H1 (cell line): ENCODE measurements around the gene VGLL4. TPM values are rescaled to one million over a fixed set of nuclear protein-coding genes. Genes with fewer than 3 reads are reported as not detected.

Experiments
- CTCF ChIA-PET: fragments of 300-600 bp; sonication (Branson Sonifier 250); formaldehyde crosslinking; loops from one replicate; lab custom pipeline; 2021; ENCODE audit not compliant: partially characterized antibody; lab: Charles Lee
- POLR2A ChIA-PET: fragments of 300-600 bp; sonication (Branson Sonifier 250); formaldehyde crosslinking; loops from one replicate; lab custom pipeline; 2021; ENCODE audit warnings: inconsistent platforms; ENCODE audit not compliant: partially characterized antibody; lab: Charles Lee
- DNase-seq, 2 experiments: peaks; one replicate each; pipeline versions ENCODE4 v3.0.0 to v3.0.0-alpha.2; 2010 to 2022; ENCODE audit warnings: low spot score in 2 of 2, low read depth in 1 of 2, mixed read lengths in 1 of 2
- FAIRE-seq: peaks from 2 replicates; lab custom pipeline; 2011; peaks lifted over from hg19 to GRCh38; lab: Jason Lieb, UNC
- H2AFZ ChIP-seq: 2 replicates; pipeline ENCODE4 v1.8.1; 2012; ENCODE audit warnings: low read length, inconsistent platforms
- H2AK5ac ChIP-seq: 2 replicates; pipeline ENCODE4 v1.6.1; 2013; ENCODE audit warnings: low read depth, low read length
- H2BK120ac ChIP-seq: replicated peaks from 2 replicates; pipeline ENCODE3; 2013; ENCODE audit warnings: low read depth, low read length, inconsistent platforms
- H2BK12ac ChIP-seq: 2 replicates; pipeline ENCODE4 v1.6.1; 2013; ENCODE audit warnings: low read depth, low read length
- H2BK15ac ChIP-seq: 2 replicates; pipeline ENCODE4 v1.6.1; 2013; ENCODE audit warnings: low read length
- H2BK20ac ChIP-seq: 2 replicates; pipeline ENCODE4 v1.6.1; 2013; ENCODE audit warnings: low read length
- H2BK5ac ChIP-seq: 2 replicates; pipeline ENCODE4 v1.6.1; 2013; ENCODE audit warnings: low read depth, low read length
- H3K14ac ChIP-seq: 2 replicates; pipeline ENCODE4 v1.6.1; 2013; ENCODE audit warnings: inconsistent platforms; ENCODE audit not compliant: insufficient read length
- H3K18ac ChIP-seq: 2 replicates; pipeline ENCODE4 v1.6.1; 2013; ENCODE audit warnings: low read length; ENCODE audit errors: extremely low read depth
- H3K23ac ChIP-seq: 2 replicates; pipeline ENCODE4 v1.6.1; 2013; ENCODE audit warnings: inconsistent platforms; ENCODE audit not compliant: insufficient read length
- H3K23me2 ChIP-seq: 2 replicates; pipeline ENCODE4 v1.6.1; 2013; ENCODE audit warnings: low read depth, low read length
- H3K27ac ChIP-seq: 2 replicates; pipeline ENCODE4 v1.6.1; 2011; ENCODE audit warnings: low read depth, low read length, inconsistent platforms
- H3K27me3 ChIP-seq, 4 experiments: replicated peaks in 1 of 4; 1 replicate in 1 of 4; 2 replicates in 3 of 4; pipeline versions ENCODE4 v1.6.1 to v1.8.1; 2011 to 2013; ENCODE audit warnings: low read length in 3 of 4, mild to moderate bottlenecking in 3 of 4, inconsistent platforms in 2 of 4, mixed read lengths in 2 of 4, moderate library complexity in 1 of 4; ENCODE audit not compliant: control insufficient read depth in 3 of 4, insufficient read depth in 3 of 4; ENCODE audit errors: extremely low read depth in 1 of 4
- H3K36me3 ChIP-seq, 4 experiments: 2 replicates each; pipeline versions ENCODE4 v1.6.1 to v1.8.1; 2011 to 2013; ENCODE audit warnings: mild to moderate bottlenecking in 4 of 4, low read length in 3 of 4, moderate library complexity in 2 of 4, control low read depth in 1 of 4, inconsistent platforms in 1 of 4; ENCODE audit not compliant: insufficient read depth in 4 of 4, control insufficient read depth in 2 of 4
- H3K4ac ChIP-seq: replicated peaks from 2 replicates; pipeline ENCODE3; 2013; ENCODE audit warnings: low read length, low read depth, mixed read lengths, inconsistent platforms; ENCODE audit not compliant: insufficient read length
- H3K4me1 ChIP-seq, 4 experiments: replicated peaks in 1 of 4; 1 replicate in 1 of 4; 2 replicates in 3 of 4; pipeline versions ENCODE4 v1.6.1 to v1.8.1; 2011 to 2013; ENCODE audit warnings: low read length in 3 of 4, inconsistent platforms in 2 of 4, mixed read lengths in 1 of 4; ENCODE audit not compliant: insufficient read depth in 4 of 4, control insufficient read depth in 3 of 4
- H3K4me2 ChIP-seq, 2 experiments: 2 replicates each; pipeline versions ENCODE4 v1.6.1 to v1.8.1; 2011 to 2013; ENCODE audit warnings: low read depth in 2 of 2, low read length in 2 of 2, control low read depth in 1 of 2, inconsistent platforms in 1 of 2, mild to moderate bottlenecking in 1 of 2; ENCODE audit not compliant: insufficient read depth in 1 of 2
- H3K4me3 ChIP-seq, 4 experiments: fragments of 200-600, 300-600 bp in 1 of 4; sonication (generic), shearing (Covaris generic), sonication (Bioruptor Twin) in 1 of 4; 2 replicates each; pipeline versions ENCODE4 v1.5.1 to v1.8.1; 2011 to 2016; ENCODE audit warnings: low read length in 4 of 4, low read depth in 3 of 4, control low read depth in 2 of 4, inconsistent platforms in 2 of 4, mild to moderate bottlenecking in 2 of 4, mixed read lengths in 1 of 4, moderate library complexity in 1 of 4; ENCODE audit not compliant: insufficient read depth in 2 of 4; ENCODE audit errors: extremely low read depth in 1 of 4
- H3K56ac ChIP-seq: replicated peaks from 2 replicates; pipeline ENCODE3; 2013; ENCODE audit warnings: low read depth, mild to moderate bottlenecking, mixed read lengths, low read length, inconsistent platforms; ENCODE audit not compliant: insufficient read length
- H3K79me1 ChIP-seq: 2 replicates; pipeline ENCODE4 v1.6.1; 2013; ENCODE audit warnings: low read depth, low read length, control low read depth
- H3K79me2 ChIP-seq, 2 experiments: 2 replicates each; pipeline versions ENCODE4 v1.6.1 to v1.8.1; 2012 to 2013; ENCODE audit warnings: low read length in 2 of 2, mild to moderate bottlenecking in 2 of 2, inconsistent platforms in 1 of 2; ENCODE audit not compliant: insufficient read depth in 2 of 2, control insufficient read depth in 1 of 2
- H3K9ac ChIP-seq, 4 experiments: replicated peaks in 1 of 4; 1 replicate in 1 of 4; 2 replicates in 3 of 4; pipeline versions ENCODE4 v1.6.1 to v1.8.1; 2011 to 2013; ENCODE audit warnings: low read depth in 3 of 4, low read length in 3 of 4, control low read depth in 2 of 4, mild to moderate bottlenecking in 2 of 4, moderate library complexity in 2 of 4, inconsistent platforms in 1 of 4; ENCODE audit errors: extremely low read depth in 1 of 4
- H3K9me3 ChIP-seq, 2 experiments: 2 replicates each; pipeline versions ENCODE4 v1.6.1 to v1.8.1; 2012 to 2013; ENCODE audit warnings: mild to moderate bottlenecking in 2 of 2, moderate library complexity in 2 of 2, control low read depth in 1 of 2, inconsistent platforms in 1 of 2, low read depth in 1 of 2, low read length in 1 of 2, mixed read lengths in 1 of 2; ENCODE audit not compliant: insufficient read depth in 2 of 2
- H4K20me1 ChIP-seq, 2 experiments: replicated peaks in 1 of 2; 2 replicates each; pipeline versions ENCODE3 to v1.8.1; 2011 to 2013; ENCODE audit warnings: inconsistent platforms in 2 of 2, low read length in 2 of 2, mild to moderate bottlenecking in 1 of 2; ENCODE audit not compliant: insufficient read depth in 2 of 2, control insufficient read depth in 1 of 2
- H4K5ac ChIP-seq: 2 replicates; pipeline ENCODE4 v1.6.1; 2013; ENCODE audit warnings: low read length, low read depth, mixed read lengths, inconsistent platforms; ENCODE audit not compliant: insufficient read length
- H4K8ac ChIP-seq: 2 replicates; pipeline ENCODE4 v1.8.0; 2013; ENCODE audit warnings: mild to moderate bottlenecking, moderate library complexity, low read length, inconsistent platforms; ENCODE audit not compliant: insufficient read depth; ENCODE audit errors: extremely low read depth
- H4K91ac ChIP-seq: replicated peaks from 2 replicates; pipeline ENCODE3; 2013; ENCODE audit warnings: low read length, mixed read lengths, inconsistent platforms; ENCODE audit not compliant: insufficient read length
- CHD2 ChIP-seq: IDR thresholded peaks from 2 replicates; pipeline ENCODE4 v1.6.1; 2012; ENCODE audit warnings: low read length, improper control_type of control experiment
- FOSL1 ChIP-seq: IDR thresholded peaks from 2 replicates; pipeline ENCODE4 v1.6.1; 2011; ENCODE audit warnings: mild to moderate bottlenecking, low read depth, low read length, moderate library complexity; ENCODE audit not compliant: insufficient read depth
- HDAC6 ChIP-seq: IDR thresholded peaks from one replicate; pipeline ENCODE4 v1.7.1; 2012; ENCODE audit warnings: low read depth, mild to moderate bottlenecking, inconsistent platforms, low read length, moderate library complexity
- JUN ChIP-seq: IDR thresholded peaks from 2 replicates; pipeline ENCODE4 v1.6.1; 2011; ENCODE audit warnings: low read depth, mild to moderate bottlenecking, improper control_type of control experiment, low read length
- TAF7 ChIP-seq: optimal IDR thresholded peaks from 2 replicates; pipeline ENCODE3; 2011; ENCODE audit warnings: low read depth, mild to moderate bottlenecking, inconsistent platforms, low read length, moderate library complexity, borderline replicate concordance
- WGBS, 2 experiments: shearing (Covaris generic) in 1 of 2; methylation state at CpG; one replicate each; pipeline versions ENCODE4 v1.1.6 to v1.1.7; 2013 to 2015; ENCODE audit warnings: low lambda C conversion rate in 2 of 2, mixed read lengths in 2 of 2, inconsistent platforms in 1 of 2, low coverage in 1 of 2, missing lambda C conversion rate in 1 of 2; ENCODE audit not compliant: insufficient replicate concordance in 2 of 2, insufficient coverage in 1 of 2, insufficient read length in 1 of 2; ENCODE audit errors: extremely low coverage in 1 of 2, missing lambda C conversion rate in 1 of 2; 5-methylcytosine and 5-hydroxymethylcytosine counted together
- polyA plus RNA-seq, 7 experiments: library from polyadenylated mRNA; depleted of rRNA in 3 of 7; stranded (reverse) in 5 of 7; unstranded in 2 of 7; fragments of >200 nt in 5 of 7; fragments of 200-250 nt in 2 of 7; gene quantifications; 1 replicate in 5 of 7; 2 replicates in 1 of 7; 4 replicates in 1 of 7; pipeline versions ENCODE4 v1.2.1 to v1.2.3, GENCODE V29; 2011 to 2013; ENCODE audit warnings: missing spikeins in 2 of 7, mixed read lengths in 2 of 7
- total RNA-seq: library from RNA; stranded (reverse); fragmentation: NEBNext Ultra II Directional; extraction: Animal tissue kit (Norgen Biotek cat#: 25700); gene quantifications from 2 replicates; pipeline ENCODE4 v1.2.1, GENCODE V29; 2021

The VGLL4 gene
- total and polyA plus RNA-seq, 2 of the 8 experiments (the other 6 are each of a cell fraction or from before 2014, with no cell fraction given), result 45.1 to 50.0 TPM

DNA sequence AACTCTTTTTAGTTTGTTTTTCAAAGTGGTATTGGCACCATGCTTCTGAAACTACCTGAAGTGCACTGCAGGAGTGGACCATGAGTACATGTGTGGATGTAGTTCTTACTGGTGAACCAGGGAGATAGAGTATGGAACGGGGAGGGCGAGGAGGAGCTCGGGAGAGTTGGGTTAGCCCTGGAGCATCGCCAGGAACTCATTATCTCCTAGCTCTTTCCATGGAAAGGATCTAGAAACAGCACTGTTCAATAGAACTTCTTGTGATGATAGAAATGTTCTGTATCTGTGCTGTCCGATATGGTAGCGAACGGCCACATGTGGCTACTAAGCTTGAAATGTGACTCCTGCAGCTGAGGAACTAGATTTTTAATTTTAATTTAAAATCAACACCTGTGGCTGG is 47.3 kb downstream of the VGLL4 start:
- 89% methylated on average over 7 of the region's 7 CpGs; no CpG with 5 or more reads in 1 of the 2 experiments for WGBS, 2 experiments
- ChIA-PET POLR2A (no interaction called here), CTCF (interaction anchor here (0.9 to 1.1 kb wide), 2 partner anchors 10 to 140 kb away, joined by 3 to 5 read pairs; no protein-coding TSS in a partner anchor)
- Histone ChIP-seq H3K79me1 (peaks cover 15% of the 10 kb centered on the region; the same call in 1 of the 2 replicates), H3K4ac (no peak overlapping the region), H4K5ac (no peak overlapping the region), H4K91ac (no peak overlapping the region), H4K20me1 (peaks cover 10 to 15% of the 10 kb centered on the region in 2 experiments), H3K4me2 (no peak overlapping the region), H3K23me2 (no peaks in the 10 kb centered on the region), H2AFZ (no peak overlapping the region), H2BK12ac (no peak overlapping the region), H3K18ac (no peak overlapping the region), H3K9me3 (no peaks in the 10 kb centered on the region), H3K56ac (no peak overlapping the region), H3K27me3 (no peaks in the 10 kb centered on the region), H3K23ac (no peak overlapping the region), H3K4me3 (no peak overlapping the region), H3K14ac (no peak overlapping the region), H3K79me2 (peaks cover 6 to 68% of the 10 kb centered on the region in 2 experiments), H3K9ac (no peak overlapping the region), H2BK15ac (no peak overlapping the region), H2BK5ac (no peak overlapping the region), H2AK5ac (no peak overlapping the region), H4K8ac (no peak overlapping the region), H2BK20ac (no peak overlapping the region), H3K4me1 (peaks cover 14 to 31% (median 28%) of the 10 kb centered on the region in 4 experiments), H3K36me3 (peaks cover 0 to 10% (median 5%) of the 10 kb centered on the region in 4 experiments; a peak in 3 of 8 replicates), H3K27ac (no peak overlapping the region), H2BK120ac (no peak overlapping the region)
- FAIRE-seq, result no peak
- no peak for DNase-seq
- TF ChIP-seq JUN (no peak), FOSL1 (no peak), HDAC6 (no peak), TAF7 (no peak), CHD2 (no peak)
